SK-N-SH treated with all-trans-retinoic acid at 6 μM for 48 hours (cell line): ENCODE data around the gene RNF7.
"Not testable (repeated sequence)": the region's sequence is repeated elsewhere in the genome, so short reads cannot be mapped to it uniquely, and the experiment has no call there.

Source experiments
- ATAC-seq: fragments of 200-7000 bp; cut with Tn5 transposase; 3 replicates; pipeline ENCODE4 v1.9.1; 2020; ENCODE audit warnings: mild to moderate bottlenecking, moderate library complexity
- ARNTL ChIP-seq: fragments of 450-650 bp; formaldehyde crosslinking; IDR thresholded peaks from 2 replicates; pipeline ENCODE4 v1.5.0; 2020; ENCODE audit warnings: low read depth, mild to moderate bottlenecking, moderate library complexity, borderline replicate concordance
- BACH2 ChIP-seq: fragments of 250-450 bp; sonication (Bioruptor Pico); IDR thresholded peaks from 2 replicates; pipeline ENCODE4 v1.9.0; 2021; ENCODE audit warnings: mild to moderate bottlenecking, borderline replicate concordance
- ESRRG ChIP-seq: fragments of 250-450 bp; sonication (Bioruptor Pico); IDR thresholded peaks from 2 replicates; pipeline ENCODE4 v1.6.1; 2021; ENCODE audit warnings: mild to moderate bottlenecking
- GLIS3 ChIP-seq: fragments of 250-450 bp; sonication (Bioruptor Pico); IDR thresholded peaks from 2 replicates; pipeline ENCODE4 v1.5.0; 2020; ENCODE audit warnings: mild to moderate bottlenecking, moderate library complexity
- OSR1 ChIP-seq: fragments of 250-450 bp; sonication (Bioruptor Pico); IDR thresholded peaks from 2 replicates; pipeline ENCODE4 v1.8.0; 2022; ENCODE audit warnings: moderate library complexity, mild to moderate bottlenecking, inconsistent platforms
- PPARA ChIP-seq: fragments of 250-450 bp; sonication (Bioruptor Pico); IDR thresholded peaks from 2 replicates; pipeline ENCODE4 v1.5.0; 2020; ENCODE audit warnings: mild to moderate bottlenecking, borderline replicate concordance
- RARB ChIP-seq: fragments of 250-450 bp; sonication (Bioruptor Pico); IDR thresholded peaks from 2 replicates; pipeline ENCODE4 v1.8.0; 2021; ENCODE audit warnings: mild to moderate bottlenecking, moderate library complexity
- SNAI2 ChIP-seq: fragments of 250-450 bp; sonication (Bioruptor Pico); IDR thresholded peaks from 2 replicates; pipeline ENCODE4 v1.5.0; 2020; ENCODE audit warnings: mild to moderate bottlenecking, moderate library complexity
- TCF4 ChIP-seq: fragments of 250-450 bp; sonication (Bioruptor Pico); IDR thresholded peaks from 2 replicates; pipeline ENCODE4 v1.8.0; 2021; ENCODE audit warnings: mild to moderate bottlenecking, moderate library complexity, borderline replicate concordance
- TOX ChIP-seq: fragments of 250-450 bp; sonication (Bioruptor Pico); IDR thresholded peaks from 2 replicates; pipeline ENCODE4 v1.8.0; 2021; ENCODE audit warnings: mild to moderate bottlenecking, moderate library complexity, borderline replicate concordance
- ZC3H10 ChIP-seq: fragments of 250-450 bp; sonication (Bioruptor Pico); IDR thresholded peaks from 2 replicates; pipeline ENCODE4 v1.5.1; 2021; ENCODE audit warnings: mild to moderate bottlenecking, moderate library complexity
- ZFP3 ChIP-seq: fragments of 250-450 bp; sonication (Bioruptor Pico); IDR thresholded peaks from 2 replicates; pipeline ENCODE4 v1.5.0; 2020; ENCODE audit warnings: mild to moderate bottlenecking, moderate library complexity
- ZFP30 ChIP-seq: fragments of 450-650 bp; formaldehyde crosslinking; IDR thresholded peaks from 2 replicates; pipeline ENCODE4 v1.5.0; 2022; ENCODE audit warnings: mild to moderate bottlenecking, moderate library complexity
- ZNF565 ChIP-seq: fragments of 450-650 bp; formaldehyde crosslinking; conservative IDR thresholded peaks from 2 replicates; pipeline ENCODE4 v1.5.0; 2020; ENCODE audit warnings: low read depth, mild to moderate bottlenecking, moderate library complexity
- ZNF70 ChIP-seq: fragments of 450-650 bp; formaldehyde crosslinking; IDR thresholded peaks from 2 replicates; pipeline ENCODE4 v1.5.0; 2020; ENCODE audit warnings: mild to moderate bottlenecking, moderate library complexity
- ZNF8 ChIP-seq: fragments of 450-650 bp; formaldehyde crosslinking; IDR thresholded peaks from 2 replicates; pipeline ENCODE4 v1.5.0; 2020; ENCODE audit warnings: mild to moderate bottlenecking, moderate library complexity
- TF ChIP-seq, protein P1 (sequence below): fragments of 250-450 bp; sonication (Bioruptor Pico); IDR thresholded peaks from 2 replicates; pipeline ENCODE4 v1.8.0; 2021; ENCODE audit warnings: low read depth, mild to moderate bottlenecking, moderate library complexity, borderline replicate concordance
- TF ChIP-seq, protein P2 (sequence below): fragments of 250-450 bp; sonication (Bioruptor Pico); IDR thresholded peaks from 2 replicates; pipeline ENCODE4 v1.5.1; 2021; ENCODE audit warnings: mild to moderate bottlenecking, moderate library complexity
- TF ChIP-seq, protein P3 (sequence below): fragments of 250-450 bp; sonication (Bioruptor Pico); IDR thresholded peaks from 2 replicates; pipeline ENCODE4 v1.5.0; 2020; ENCODE audit warnings: mild to moderate bottlenecking, moderate library complexity
- TF ChIP-seq, protein P4 (sequence below): fragments of 250-450 bp; sonication (Bioruptor Pico); IDR thresholded peaks from 2 replicates; pipeline ENCODE4 v1.8.0; 2020; ENCODE audit warnings: mild to moderate bottlenecking, moderate library complexity, borderline replicate concordance
- TF ChIP-seq, protein P5 (sequence below): fragments of 250-450 bp; sonication (Bioruptor Pico); IDR thresholded peaks from 2 replicates; pipeline ENCODE4 v1.5.1; 2020; ENCODE audit warnings: low read depth, mild to moderate bottlenecking, moderate library complexity

The RNF7 gene

DNA sequence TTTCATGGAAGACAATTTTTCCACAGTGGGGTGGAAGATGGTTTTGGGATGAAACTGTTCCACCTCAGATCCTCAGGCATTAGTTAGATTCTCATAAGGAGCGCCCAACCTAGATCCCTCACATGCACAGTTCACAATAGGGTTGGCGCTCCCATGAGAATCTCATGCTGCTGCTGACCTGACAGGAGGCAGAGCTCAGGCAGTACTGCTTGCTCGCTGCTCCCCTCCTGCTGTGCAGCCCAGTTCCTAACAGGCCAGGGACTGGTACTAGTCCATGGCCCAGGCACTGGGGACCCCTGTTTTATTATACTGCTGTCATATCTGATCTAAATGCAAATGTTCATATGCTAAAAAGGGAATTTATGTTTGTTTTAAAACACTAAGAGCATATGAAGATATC, 15.3 kb downstream of the RNF7 start (continued):
- no peak for TF ChIP-seq TOX (CRISPR knock-in tag)
- TF ChIP-seq GLIS3 (CRISPR knock-in tag), result no peak
- TF ChIP-seq ARNTL (CRISPR knock-in tag), result no peak
- TF ChIP-seq TCF4 (CRISPR knock-in tag), result no peak
- TF ChIP-seq, all 23 proteins: peak for 0

DNA sequence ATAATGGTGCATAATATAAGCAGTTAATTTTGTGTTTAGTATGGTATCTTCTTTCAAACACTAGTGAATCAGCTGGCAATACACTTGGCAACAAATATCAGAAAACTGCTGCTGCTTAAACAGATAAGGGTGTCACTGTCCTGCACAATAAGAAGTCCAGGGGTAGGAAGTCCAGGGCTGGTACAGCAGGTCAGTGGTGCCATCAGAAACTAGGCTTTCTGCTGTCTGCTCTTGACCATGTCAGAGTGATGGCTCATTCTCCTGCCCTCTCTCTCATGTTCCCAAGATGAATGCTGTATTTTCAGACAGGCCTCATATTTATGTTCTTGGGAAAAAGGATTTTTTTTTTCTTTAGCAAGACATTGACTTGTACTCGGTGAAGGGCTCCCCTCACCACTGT, 15.9 kb downstream of the RNF7 start:
- no peak for ATAC-seq
- TF ChIP-seq, protein P1, sequence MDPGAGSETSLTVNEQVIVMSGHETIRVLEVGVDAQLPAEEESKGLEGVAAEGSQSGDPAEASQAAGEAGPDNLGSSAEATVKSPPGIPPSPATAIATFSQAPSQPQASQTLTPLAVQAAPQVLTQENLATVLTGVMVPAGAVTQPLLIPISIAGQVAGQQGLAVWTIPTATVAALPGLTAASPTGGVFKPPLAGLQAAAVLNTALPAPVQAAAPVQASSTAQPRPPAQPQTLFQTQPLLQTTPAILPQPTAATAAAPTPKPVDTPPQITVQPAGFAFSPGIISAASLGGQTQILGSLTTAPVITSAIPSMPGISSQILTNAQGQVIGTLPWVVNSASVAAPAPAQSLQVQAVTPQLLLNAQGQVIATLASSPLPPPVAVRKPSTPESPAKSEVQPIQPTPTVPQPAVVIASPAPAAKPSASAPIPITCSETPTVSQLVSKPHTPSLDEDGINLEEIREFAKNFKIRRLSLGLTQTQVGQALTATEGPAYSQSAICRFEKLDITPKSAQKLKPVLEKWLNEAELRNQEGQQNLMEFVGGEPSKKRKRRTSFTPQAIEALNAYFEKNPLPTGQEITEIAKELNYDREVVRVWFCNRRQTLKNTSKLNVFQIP (CRISPR knock-in tag), result no peak
- TF ChIP-seq ARNTL (CRISPR knock-in tag) (no peak), ESRRG (CRISPR knock-in tag) (no peak), SNAI2 (no peak), TCF4 (CRISPR knock-in tag) (no peak)
- TF ChIP-seq, protein P2, sequence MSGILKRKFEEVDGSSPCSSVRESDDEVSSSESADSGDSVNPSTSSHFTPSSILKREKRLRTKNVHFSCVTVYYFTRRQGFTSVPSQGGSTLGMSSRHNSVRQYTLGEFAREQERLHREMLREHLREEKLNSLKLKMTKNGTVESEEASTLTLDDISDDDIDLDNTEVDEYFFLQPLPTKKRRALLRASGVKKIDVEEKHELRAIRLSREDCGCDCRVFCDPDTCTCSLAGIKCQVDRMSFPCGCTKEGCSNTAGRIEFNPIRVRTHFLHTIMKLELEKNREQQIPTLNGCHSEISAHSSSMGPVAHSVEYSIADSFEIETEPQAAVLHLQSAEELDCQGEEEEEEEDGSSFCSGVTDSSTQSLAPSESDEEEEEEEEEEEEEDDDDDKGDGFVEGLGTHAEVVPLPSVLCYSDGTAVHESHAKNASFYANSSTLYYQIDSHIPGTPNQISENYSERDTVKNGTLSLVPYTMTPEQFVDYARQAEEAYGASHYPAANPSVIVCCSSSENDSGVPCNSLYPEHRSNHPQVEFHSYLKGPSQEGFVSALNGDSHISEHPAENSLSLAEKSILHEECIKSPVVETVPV, result no peak

DNA sequence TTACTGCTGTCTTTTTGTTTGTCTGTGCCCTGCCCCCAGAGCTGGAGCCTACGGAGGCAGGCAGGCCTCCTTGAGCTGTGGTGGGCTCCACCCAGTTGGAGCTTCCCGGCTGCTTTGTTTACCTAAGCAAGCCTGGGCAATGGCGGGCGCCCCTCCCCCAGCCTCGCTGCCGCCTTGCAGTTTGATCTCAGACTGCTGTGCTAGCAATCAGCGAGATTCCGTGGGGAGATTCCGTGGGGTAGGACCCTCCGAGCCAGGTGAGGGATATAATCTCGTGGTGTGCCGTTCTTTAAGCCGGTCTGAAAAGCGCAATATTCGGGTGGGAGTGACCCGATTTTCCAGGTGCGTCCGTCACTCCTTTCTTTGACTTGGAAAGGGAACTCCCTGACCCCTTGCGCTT, 24.5 kb downstream of the RNF7 start:
- ATAC-seq, result not testable (repeated sequence)

DNA sequence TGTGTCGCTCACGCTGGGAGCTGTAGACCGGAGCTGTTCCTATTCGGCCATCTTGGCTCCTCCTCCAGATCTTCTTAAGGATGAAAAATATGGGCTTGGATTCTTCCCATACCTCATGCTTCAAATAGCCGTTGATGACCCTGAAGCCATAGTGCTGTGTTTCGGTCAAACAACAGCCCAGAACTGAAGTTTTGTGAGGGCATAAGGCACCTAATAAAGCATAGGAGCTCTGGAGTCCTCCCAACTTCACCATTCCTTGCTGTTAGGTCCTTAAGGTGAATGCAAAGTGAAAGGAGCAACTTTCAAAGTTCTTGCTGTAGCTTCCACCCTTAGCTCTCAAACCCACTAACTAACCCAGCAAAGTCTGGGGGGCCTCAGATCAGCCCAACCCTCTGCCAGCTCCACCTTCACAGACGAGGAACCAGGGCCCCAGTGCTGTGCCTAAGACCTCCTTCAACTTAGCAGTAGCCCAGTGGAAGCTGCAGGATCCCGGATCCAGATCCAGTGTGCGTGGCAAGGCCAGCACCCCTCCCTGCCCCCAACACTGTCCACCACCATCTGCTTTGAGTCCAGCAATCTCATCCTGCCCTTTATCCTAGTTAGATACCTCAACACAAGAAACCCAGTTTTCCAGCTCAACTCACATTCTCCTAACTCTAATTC, 25.1 kb downstream of the RNF7 start, which contains the start of gene GRK7:
Gene GRK7, plus strand, starts transcription at position 321 of the 663 bp plus-strand sequence. CDS start 14,877 bp downstream, outside the sequence.
- TF ChIP-seq, protein P3, sequence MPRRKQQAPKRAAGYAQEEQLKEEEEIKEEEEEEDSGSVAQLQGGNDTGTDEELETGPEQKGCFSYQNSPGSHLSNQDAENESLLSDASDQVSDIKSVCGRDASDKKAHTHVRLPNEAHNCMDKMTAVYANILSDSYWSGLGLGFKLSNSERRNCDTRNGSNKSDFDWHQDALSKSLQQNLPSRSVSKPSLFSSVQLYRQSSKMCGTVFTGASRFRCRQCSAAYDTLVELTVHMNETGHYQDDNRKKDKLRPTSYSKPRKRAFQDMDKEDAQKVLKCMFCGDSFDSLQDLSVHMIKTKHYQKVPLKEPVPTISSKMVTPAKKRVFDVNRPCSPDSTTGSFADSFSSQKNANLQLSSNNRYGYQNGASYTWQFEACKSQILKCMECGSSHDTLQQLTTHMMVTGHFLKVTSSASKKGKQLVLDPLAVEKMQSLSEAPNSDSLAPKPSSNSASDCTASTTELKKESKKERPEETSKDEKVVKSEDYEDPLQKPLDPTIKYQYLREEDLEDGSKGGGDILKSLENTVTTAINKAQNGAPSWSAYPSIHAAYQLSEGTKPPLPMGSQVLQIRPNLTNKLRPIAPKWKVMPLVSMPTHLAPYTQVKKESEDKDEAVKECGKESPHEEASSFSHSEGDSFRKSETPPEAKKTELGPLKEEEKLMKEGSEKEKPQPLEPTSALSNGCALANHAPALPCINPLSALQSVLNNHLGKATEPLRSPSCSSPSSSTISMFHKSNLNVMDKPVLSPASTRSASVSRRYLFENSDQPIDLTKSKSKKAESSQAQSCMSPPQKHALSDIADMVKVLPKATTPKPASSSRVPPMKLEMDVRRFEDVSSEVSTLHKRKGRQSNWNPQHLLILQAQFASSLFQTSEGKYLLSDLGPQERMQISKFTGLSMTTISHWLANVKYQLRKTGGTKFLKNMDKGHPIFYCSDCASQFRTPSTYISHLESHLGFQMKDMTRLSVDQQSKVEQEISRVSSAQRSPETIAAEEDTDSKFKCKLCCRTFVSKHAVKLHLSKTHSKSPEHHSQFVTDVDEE (CRISPR knock-in tag), result no peak
- TF ChIP-seq ZFP30 (CRISPR knock-in tag) (no peak), ESRRG (CRISPR knock-in tag) (no peak), ZFP3 (CRISPR knock-in tag) (no peak), BACH2 (CRISPR knock-in tag) (no peak), ZC3H10 (CRISPR knock-in tag) (no peak), GLIS3 (CRISPR knock-in tag) (no peak), OSR1 (no peak), TOX (CRISPR knock-in tag) (no peak), ZNF70 (CRISPR knock-in tag) (no peak), ZNF8 (CRISPR knock-in tag) (no peak), SNAI2 (no peak), PPARA (CRISPR knock-in tag) (no peak), RARB (no peak), ZNF565 (CRISPR knock-in tag) (no peak), ARNTL (CRISPR knock-in tag) (no peak)
- TF ChIP-seq, protein P4, sequence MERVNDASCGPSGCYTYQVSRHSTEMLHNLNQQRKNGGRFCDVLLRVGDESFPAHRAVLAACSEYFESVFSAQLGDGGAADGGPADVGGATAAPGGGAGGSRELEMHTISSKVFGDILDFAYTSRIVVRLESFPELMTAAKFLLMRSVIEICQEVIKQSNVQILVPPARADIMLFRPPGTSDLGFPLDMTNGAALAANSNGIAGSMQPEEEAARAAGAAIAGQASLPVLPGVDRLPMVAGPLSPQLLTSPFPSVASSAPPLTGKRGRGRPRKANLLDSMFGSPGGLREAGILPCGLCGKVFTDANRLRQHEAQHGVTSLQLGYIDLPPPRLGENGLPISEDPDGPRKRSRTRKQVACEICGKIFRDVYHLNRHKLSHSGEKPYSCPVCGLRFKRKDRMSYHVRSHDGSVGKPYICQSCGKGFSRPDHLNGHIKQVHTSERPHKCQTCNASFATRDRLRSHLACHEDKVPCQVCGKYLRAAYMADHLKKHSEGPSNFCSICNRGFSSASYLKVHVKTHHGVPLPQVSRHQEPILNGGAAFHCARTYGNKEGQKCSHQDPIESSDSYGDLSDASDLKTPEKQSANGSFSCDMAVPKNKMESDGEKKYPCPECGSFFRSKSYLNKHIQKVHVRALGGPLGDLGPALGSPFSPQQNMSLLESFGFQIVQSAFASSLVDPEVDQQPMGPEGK (CRISPR knock-in tag), result no peak
- TF ChIP-seq, protein P1 (CRISPR knock-in tag), result no peak
- TF ChIP-seq, protein P5, sequence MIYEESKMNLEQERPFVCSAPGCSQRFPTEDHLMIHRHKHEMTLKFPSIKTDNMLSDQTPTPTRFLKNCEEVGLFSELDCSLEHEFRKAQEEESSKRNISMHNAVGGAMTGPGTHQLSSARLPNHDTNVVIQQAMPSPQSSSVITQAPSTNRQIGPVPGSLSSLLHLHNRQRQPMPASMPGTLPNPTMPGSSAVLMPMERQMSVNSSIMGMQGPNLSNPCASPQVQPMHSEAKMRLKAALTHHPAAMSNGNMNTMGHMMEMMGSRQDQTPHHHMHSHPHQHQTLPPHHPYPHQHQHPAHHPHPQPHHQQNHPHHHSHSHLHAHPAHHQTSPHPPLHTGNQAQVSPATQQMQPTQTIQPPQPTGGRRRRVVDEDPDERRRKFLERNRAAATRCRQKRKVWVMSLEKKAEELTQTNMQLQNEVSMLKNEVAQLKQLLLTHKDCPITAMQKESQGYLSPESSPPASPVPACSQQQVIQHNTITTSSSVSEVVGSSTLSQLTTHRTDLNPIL, result no peak
- TF ChIP-seq, protein P2, result no peak
- TF ChIP-seq, all 23 proteins: peak for 0
- ATAC-seq, result no peak
